Measurements from ENCODE around the gene CCDC174. TPM values are rescaled to one million over a fixed set of nuclear protein-coding genes. Genes with fewer than 3 reads are reported as not detected.

CCDC174 gene
- total RNA-seq, 4 donors from 2014 or later, result 16.1 to 27.7 (median 20.0) TPM

GRCh38 chr3:14685179-14685578, 33.6 kb downstream of the CCDC174 start:
- intact Hi-C loops (cut with DNase I; ENCODE audit: low total_unique reads), result no loop called here
- no peak for TF ChIP-seq POLR2A (IDR thresholded peaks at IDR 0.05)
- TF ChIP-seq, protein P1, sequence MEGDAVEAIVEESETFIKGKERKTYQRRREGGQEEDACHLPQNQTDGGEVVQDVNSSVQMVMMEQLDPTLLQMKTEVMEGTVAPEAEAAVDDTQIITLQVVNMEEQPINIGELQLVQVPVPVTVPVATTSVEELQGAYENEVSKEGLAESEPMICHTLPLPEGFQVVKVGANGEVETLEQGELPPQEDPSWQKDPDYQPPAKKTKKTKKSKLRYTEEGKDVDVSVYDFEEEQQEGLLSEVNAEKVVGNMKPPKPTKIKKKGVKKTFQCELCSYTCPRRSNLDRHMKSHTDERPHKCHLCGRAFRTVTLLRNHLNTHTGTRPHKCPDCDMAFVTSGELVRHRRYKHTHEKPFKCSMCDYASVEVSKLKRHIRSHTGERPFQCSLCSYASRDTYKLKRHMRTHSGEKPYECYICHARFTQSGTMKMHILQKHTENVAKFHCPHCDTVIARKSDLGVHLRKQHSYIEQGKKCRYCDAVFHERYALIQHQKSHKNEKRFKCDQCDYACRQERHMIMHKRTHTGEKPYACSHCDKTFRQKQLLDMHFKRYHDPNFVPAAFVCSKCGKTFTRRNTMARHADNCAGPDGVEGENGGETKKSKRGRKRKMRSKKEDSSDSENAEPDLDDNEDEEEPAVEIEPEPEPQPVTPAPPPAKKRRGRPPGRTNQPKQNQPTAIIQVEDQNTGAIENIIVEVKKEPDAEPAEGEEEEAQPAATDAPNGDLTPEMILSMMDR (IDR thresholded peaks at IDR 0.05), result no peak
- no peak for DNase-seq (ENCODE audit: low spot score in 2 of 2)
- H3K4me3 ChIP-seq (ENCODE audit: low read depth, poor library complexity, severe bottlenecking), result no peak overlapping the region
- WGBS, 2 donors, result 56 to 68% methylated on average over 4 of the region's 4 CpGs

DNA sequence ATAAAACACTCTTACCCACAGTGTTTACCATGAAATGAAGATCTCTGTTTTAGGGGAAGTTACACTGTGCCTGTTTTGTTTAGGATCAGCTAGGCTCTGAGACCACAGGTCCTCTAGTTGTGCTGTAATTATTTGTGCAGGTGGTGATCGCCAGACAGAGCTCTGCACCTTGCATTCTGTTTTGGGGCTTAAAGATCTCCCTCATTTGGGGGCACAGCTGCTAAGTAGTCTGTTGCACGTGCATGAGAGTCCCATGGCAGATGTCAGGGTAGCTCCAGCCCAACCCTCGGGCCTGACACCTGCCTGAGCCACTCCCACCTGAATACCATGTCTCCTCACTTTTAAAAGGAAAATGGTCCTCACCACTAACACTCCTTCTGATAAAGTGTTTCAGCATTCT, 35.8 kb downstream of the CCDC174 start:
- TF ChIP-seq POLR2A (IDR thresholded peaks at IDR 0.05), result no peak
- DNase-seq (ENCODE audit: low spot score in 2 of 2), result no peak
- no peak overlapping the region for H3K4me3 ChIP-seq (ENCODE audit: low read depth, poor library complexity, severe bottlenecking)
- WGBS, 2 donors, result 57 to 72% methylated on average over 3 of the region's 3 CpGs
- intact Hi-C loops (cut with DNase I; ENCODE audit: low total_unique reads), result no loop called here

- intact Hi-C loops (cut with DNase I; ENCODE audit: low total_unique reads), result no loop called here
- WGBS, 2 donors, result 75 to 78% methylated on average over 2 of the region's 2 CpGs
- TF ChIP-seq, protein P1 (IDR thresholded peaks at IDR 0.05), result no peak
- TF ChIP-seq POLR2A (IDR thresholded peaks at IDR 0.05), result no peak
- no peak for DNase-seq (ENCODE audit: low spot score in 2 of 2)
- no peak overlapping the region for H3K4me3 ChIP-seq (ENCODE audit: low read depth, poor library complexity, severe bottlenecking)
Observed at GRCh38 chr3:14688525-14688924, 37.0 kb downstream of the CCDC174 start.

- no peak for DNase-seq (ENCODE audit: low spot score in 2 of 2)
- no peak overlapping the region for H3K4me3 ChIP-seq (ENCODE audit: low read depth, poor library complexity, severe bottlenecking)
- no peak for TF ChIP-seq POLR2A (IDR thresholded peaks at IDR 0.05)
- TF ChIP-seq, protein P1 (IDR thresholded peaks at IDR 0.05), result no peak
- intact Hi-C loops (cut with DNase I; ENCODE audit: low total_unique reads), result no loop called here
- 66 to 77% methylated on average over 7 of the region's 7 CpGs for WGBS, 2 donors
Observed at GRCh38 chr3:14689247-14689980, 37.9 kb downstream of the CCDC174 start.

DNA sequence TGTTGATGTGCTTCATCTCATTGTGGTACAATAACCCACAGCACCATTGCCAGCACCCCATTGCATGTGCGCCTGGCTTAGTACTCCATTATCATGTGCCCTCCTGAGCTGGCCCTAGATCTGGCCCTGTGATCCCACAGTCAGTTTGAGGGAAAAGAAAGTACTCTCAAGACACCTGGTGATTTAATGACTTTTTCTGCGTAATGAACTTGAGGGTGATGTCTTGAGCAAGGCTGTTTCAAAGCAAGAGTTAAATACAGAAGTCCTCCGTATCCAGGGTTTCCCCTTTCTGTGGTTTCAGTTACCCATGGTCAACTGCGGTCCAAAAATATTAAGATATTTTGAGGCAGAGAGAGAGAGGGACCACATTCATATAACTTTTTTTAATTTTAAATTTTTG, 39.7 kb downstream of the CCDC174 start:
- intact Hi-C loops (cut with DNase I; ENCODE audit: low total_unique reads), result no loop called here
- no peak for DNase-seq (ENCODE audit: low spot score in 2 of 2)
- TF ChIP-seq, protein P1 (IDR thresholded peaks at IDR 0.05), result no peak
- TF ChIP-seq POLR2A (IDR thresholded peaks at IDR 0.05), result no peak
- H3K4me3 ChIP-seq (ENCODE audit: low read depth, poor library complexity, severe bottlenecking), result no peak overlapping the region
- WGBS, 2 donors, result 86 to 87% methylated on average over 4 of the region's 4 CpGs

DNA sequence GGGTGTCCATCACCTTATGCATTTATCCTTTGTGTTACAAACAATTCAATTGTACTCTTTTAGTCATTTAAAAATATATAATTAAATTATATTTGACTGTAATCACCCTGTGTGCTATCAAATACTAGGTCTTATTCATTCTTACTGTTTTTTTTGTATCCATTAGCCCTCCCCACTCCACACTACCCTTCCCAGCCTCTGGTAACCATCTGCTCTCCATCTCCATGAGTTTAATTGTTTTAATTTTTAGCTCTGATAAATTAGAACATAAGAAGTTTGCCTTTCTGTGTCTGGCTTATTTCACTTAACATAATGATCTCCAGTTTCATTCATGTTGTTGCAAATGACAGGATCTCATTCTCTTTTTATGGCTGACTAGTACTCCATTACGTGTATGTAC, 40.2 kb downstream of the CCDC174 start:
- H3K4me3 ChIP-seq (ENCODE audit: low read depth, poor library complexity, severe bottlenecking), result no peak overlapping the region
- intact Hi-C loops (cut with DNase I; ENCODE audit: low total_unique reads), result no loop called here
- WGBS, 2 donors, result 87 to 89% methylated on average over 1 of the region's 1 CpG
- DNase-seq (ENCODE audit: low spot score in 2 of 2), result no peak
- no peak for TF ChIP-seq POLR2A (IDR thresholded peaks at IDR 0.05)
- TF ChIP-seq, protein P1 (IDR thresholded peaks at IDR 0.05), result no peak
